Ascending aorta (tissue), 2 donors: Measurements from ENCODE around the gene SP3. TPM values are rescaled to one million over a fixed set of nuclear protein-coding genes. Genes with fewer than 3 reads are reported as not detected.

Source experiments
- DNase-seq, 2 donors: peaks; one replicate each; pipeline ENCODE4 v3.0.0-alpha.2; 2019; ENCODE audit warnings: low spot score in 2 of 2
- H3K27ac ChIP-seq, 2 donors: fragments of 200-600 bp; sonication (generic); one replicate each; pipeline ENCODE4 v1.5.1; 2016 to 2017; ENCODE audit warnings: mild to moderate bottlenecking in 1 of 2
- H3K27me3 ChIP-seq: fragments of 200-600 bp; sonication (generic); one replicate; pipeline ENCODE4 v1.5.1; 2017
- H3K36me3 ChIP-seq, 2 donors: fragments of 200-600 bp; sonication (generic); one replicate each; pipeline ENCODE4 v1.5.1; 2016
- H3K4me1 ChIP-seq, 2 donors: fragments of 200-600 bp; sonication (generic); one replicate each; pipeline ENCODE4 v1.5.1; 2016 to 2017; ENCODE audit warnings: mild to moderate bottlenecking in 1 of 2
- H3K4me3 ChIP-seq, 2 donors: fragments of 200-600 bp; sonication (generic); one replicate each; pipeline ENCODE4 v1.5.1; 2016 to 2017; ENCODE audit warnings: mild to moderate bottlenecking in 1 of 2
- H3K9me3 ChIP-seq, 2 donors: fragments of 200-600 bp; sonication (generic); one replicate each; pipeline ENCODE4 v1.5.1; 2016
- CTCF ChIP-seq, 3 experiments: fragments of 200-600 bp in 2 of 3; fragments of 450-650 bp in 1 of 3; sonication (generic) in 2 of 3; IDR thresholded peaks; one replicate each; pipeline ENCODE4 v1.5.1; 2016 to 2019; ENCODE audit warnings: antibody characterized with exemption in 3 of 3, mild to moderate bottlenecking in 1 of 3, moderate library complexity in 1 of 3
- intact Hi-C: fragments of 100-400 bp; cut with DNase I; formaldehyde crosslinking; loops from one replicate; pipeline ENCODE4 v1.15.1; 2023
- total RNA-seq: library from RNA; depleted of rRNA; stranded (reverse); fragments of >200 nt; gene quantifications from one replicate; pipeline ENCODE4 v1.1.0, GENCODE V29; 2016

The SP3 gene
- total RNA-seq = 58.0 TPM

- Histone ChIP-seq H3K27ac (peak within 1 kb of the TSS; percentile 99), H3K27me3 (no peaks in the 10 kb centered on the region), H3K36me3 (peaks cover 0 to 5% of the 10 kb centered on the region in 2 donors), H3K4me1 (peaks cover 0 to 19% of the 10 kb centered on the region in 2 donors), H3K9me3 (no peaks in the 10 kb centered on the region), H3K4me3 (peak within 1 kb of the TSS; percentile 93 to 98)
- peak; percentile 84 to 98 for DNase-seq
- TF ChIP-seq CTCF (IDR thresholded peaks at IDR 0.05) = no peak
- intact Hi-C loops = loop anchor here (1.0 to 10.0 kb wide), 8 partner anchors 17 to 1411 kb away; partner anchors contain the start of genes MAP3K20 and PDK1
These were observed at the start of gene SP3 for GRCh38 chr2:173965372-173966025. Gene SP3 (minus strand): TSS chr2:173965373. CDS start chr2:173965171, 202 bp downstream.

GRCh38 chr2:174014699-174015070, 49.5 kb upstream of the SP3 start:
- Histone ChIP-seq H3K36me3 (no peaks in the 10 kb centered on the region), H3K4me3 (no peak overlapping the region), H3K9me3 (no peaks in the 10 kb centered on the region), H3K4me1 (peaks cover 3 to 32% of the 10 kb centered on the region in 2 donors), H3K27me3 (no peaks in the 10 kb centered on the region), H3K27ac (peak overlapping the region; percentile 94 to 96)
- no peak for DNase-seq
- intact Hi-C loops = no loop called here
- no peak for TF ChIP-seq CTCF (IDR thresholded peaks at IDR 0.05)

- H3K4me1 ChIP-seq = peaks cover 3 to 36% of the 10 kb centered on the region in 2 donors
- H3K36me3 ChIP-seq = no peaks in the 10 kb centered on the region
- intact Hi-C loops = no loop called here
These were observed 49.0 kb upstream of the SP3 start for GRCh38 chr2:174014011-174014698.

GRCh38 chr2:174013315-174013751, 48.2 kb upstream of the SP3 start:
- Histone ChIP-seq H3K36me3 (no peaks in the 10 kb centered on the region), H3K27me3 (no peaks in the 10 kb centered on the region), H3K4me3 (peak overlapping the region; percentile 53 to 66), H3K9me3 (no peaks in the 10 kb centered on the region), H3K4me1 (peaks cover 3 to 36% of the 10 kb centered on the region in 2 donors), H3K27ac (peak overlapping the region; percentile 94 to 96)
- no peak for TF ChIP-seq CTCF (IDR thresholded peaks at IDR 0.05)
- DNase-seq = peak in 1 of 2 donors; percentile 74
- intact Hi-C loops = loop anchor here (2.0 kb wide), 2 partner anchors 21 to 49 kb away; partner anchors contain the start of gene SP3

More at GRCh38 chr2:174014011-174014698, 49.0 kb upstream of the SP3 start:
- Histone ChIP-seq H3K27me3 (no peaks in the 10 kb centered on the region), H3K9me3 (no peaks in the 10 kb centered on the region), H3K27ac (peak overlapping the region; percentile 94 to 96), H3K4me3 (peak overlapping the region in 1 of 2 donors; percentile 66)
- no peak for DNase-seq
- no peak for TF ChIP-seq CTCF (IDR thresholded peaks at IDR 0.05)

- H3K27ac ChIP-seq = peak overlapping the region; percentile 94 to 96
- no peaks in the 10 kb centered on the region for H3K9me3 ChIP-seq
- no peak for TF ChIP-seq CTCF (IDR thresholded peaks at IDR 0.05)
- peak overlapping the region; percentile 53 to 66 for H3K4me3 ChIP-seq
- H3K4me1 ChIP-seq = peaks cover 3 to 36% of the 10 kb centered on the region in 2 donors
- intact Hi-C loops = loop anchor here (2.0 kb wide), 2 partner anchors 22 to 48 kb away; partner anchors contain the start of gene SP3
- DNase-seq = peak in 1 of 2 donors; percentile 82
- no peaks in the 10 kb centered on the region for H3K36me3 ChIP-seq
- no peaks in the 10 kb centered on the region for H3K27me3 ChIP-seq
These were observed 47.5 kb upstream of the SP3 start for GRCh38 chr2:174012347-174013314.
